Measurements from ENCODE around the gene MEFV.
"Not testable (repeated sequence)": the region's sequence is repeated elsewhere in the genome, so short reads cannot be mapped to it uniquely, and the experiment has no call there.

Gene MEFV

GRCh38 chr16:3274490-3274889, 18.1 kb upstream of the MEFV start:
- Histone ChIP-seq H3K79me2 (ENCODE audit: low read length) (no peaks in the 10 kb centered on the region), H3K27me3 (ENCODE audit: low read depth, low read length) (peaks cover 12% of the 10 kb centered on the region), H3K4me3 (ENCODE audit: low read length) (no peak overlapping the region), H3K4me2 (ENCODE audit: low read length) (peak overlapping the region; percentile 4; the same call in 1 of the 2 replicates), H2AFZ (ENCODE audit: low read depth, low read length) (no peak overlapping the region), H3K9me3 (ENCODE audit: insufficient read depth, low read length) (no peaks in the 10 kb centered on the region), H3K4me1 (ENCODE audit: low read length) (no peaks in the 10 kb centered on the region), H3K9ac (ENCODE audit: low read length) (no peak overlapping the region), H4K20me1 (ENCODE audit: insufficient read depth, low read length) (no peaks in the 10 kb centered on the region), H3K27ac (ENCODE audit: low read length) (no peak overlapping the region), H3K36me3 (replicated peaks; ENCODE audit: low read depth, low read length) (no peaks in the 10 kb centered on the region)
- TF ChIP-seq EZH2phosphoT487 (IDR thresholded peaks at IDR 0.05; ENCODE audit: low read depth), result no peak
- TF ChIP-seq CTCF (IDR thresholded peaks at IDR 0.05; ENCODE audit: low read depth, low read length), result no peak

- H3K9ac ChIP-seq (ENCODE audit: low read length); H4K20me1 ChIP-seq (ENCODE audit: insufficient read depth, low read length); H3K27ac ChIP-seq (ENCODE audit: low read length); H3K4me3 ChIP-seq (ENCODE audit: low read length); H3K79me2 ChIP-seq (ENCODE audit: low read length); H3K9me3 ChIP-seq (ENCODE audit: insufficient read depth, low read length); H2AFZ ChIP-seq (ENCODE audit: low read depth, low read length); H3K4me2 ChIP-seq (ENCODE audit: low read length); H3K36me3 ChIP-seq (replicated peaks; ENCODE audit: low read depth, low read length); H3K4me1 ChIP-seq (ENCODE audit: low read length); H3K27me3 ChIP-seq (ENCODE audit: low read depth, low read length): not testable (repeated sequence)
Measured at GRCh38 chr16:3271281-3271680, 14.8 kb upstream of the MEFV start.

DNA sequence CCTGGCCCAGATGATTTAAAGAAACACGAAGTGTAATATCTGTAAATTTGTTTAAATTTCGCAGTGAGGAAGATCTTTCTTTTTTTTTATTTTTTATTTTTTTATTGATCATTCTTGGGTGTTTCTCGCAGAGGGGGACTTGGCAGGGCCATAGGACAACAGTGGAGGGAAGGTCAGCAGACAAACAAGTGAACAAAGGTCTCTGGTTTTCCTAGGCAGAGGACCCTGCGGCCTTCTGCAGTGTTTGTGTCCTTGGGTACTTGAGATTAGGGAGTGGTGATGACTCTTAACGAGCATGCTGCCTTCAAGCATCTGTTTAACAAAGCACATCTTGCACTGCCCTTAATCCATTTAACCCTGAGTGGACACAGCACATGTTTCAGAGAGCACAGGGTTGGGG, 14.3 kb upstream of the MEFV start:
- not testable (repeated sequence) for H3K4me2 ChIP-seq (ENCODE audit: low read length); H3K9ac ChIP-seq (ENCODE audit: low read length); H3K27ac ChIP-seq (ENCODE audit: low read length); H3K79me2 ChIP-seq (ENCODE audit: low read length); H3K4me1 ChIP-seq (ENCODE audit: low read length); H3K27me3 ChIP-seq (ENCODE audit: low read depth, low read length); H3K36me3 ChIP-seq (replicated peaks; ENCODE audit: low read depth, low read length); H4K20me1 ChIP-seq (ENCODE audit: insufficient read depth, low read length); H2AFZ ChIP-seq (ENCODE audit: low read depth, low read length); H3K4me3 ChIP-seq (ENCODE audit: low read length); H3K9me3 ChIP-seq (ENCODE audit: insufficient read depth, low read length)

DNA sequence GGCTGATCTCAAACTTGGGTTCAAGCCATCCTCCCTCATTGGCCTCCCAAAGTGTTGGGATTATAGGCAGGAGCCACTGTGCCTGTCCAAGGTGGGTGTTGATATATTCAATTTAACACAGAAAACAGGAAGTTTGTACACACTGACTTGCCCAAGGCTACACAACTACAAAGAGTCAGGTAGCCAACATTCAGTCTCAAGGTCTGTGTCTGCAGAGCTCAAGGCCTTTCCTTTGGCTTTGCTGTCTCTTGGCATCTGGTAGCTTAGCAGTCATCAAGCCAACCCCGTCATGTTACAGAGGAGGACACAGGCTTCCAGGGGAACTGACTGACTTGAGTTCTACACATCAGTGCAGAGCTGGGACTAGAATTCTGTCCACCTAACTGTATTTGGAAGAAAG, 11.9 kb upstream of the MEFV start:
- Histone ChIP-seq H4K20me1 (ENCODE audit: insufficient read depth, low read length) (no peaks in the 10 kb centered on the region), H3K4me3 (ENCODE audit: low read length) (no peak overlapping the region), H3K27ac (ENCODE audit: low read length) (no peak overlapping the region), H3K36me3 (replicated peaks; ENCODE audit: low read depth, low read length) (no peaks in the 10 kb centered on the region), H3K9me3 (ENCODE audit: insufficient read depth, low read length) (no peaks in the 10 kb centered on the region), H3K4me2 (ENCODE audit: low read length) (no peak overlapping the region), H3K27me3 (ENCODE audit: low read depth, low read length) (no peaks in the 10 kb centered on the region), H3K9ac (ENCODE audit: low read length) (no peak overlapping the region), H3K79me2 (ENCODE audit: low read length) (0 out of 2 replicates have a peak, but pooled peaks cover 4% of the 10 kb centered on the region), H2AFZ (ENCODE audit: low read depth, low read length) (no peak overlapping the region), H3K4me1 (ENCODE audit: low read length) (peaks cover 4% of the 10 kb centered on the region)
- no peak for TF ChIP-seq EZH2phosphoT487 (IDR thresholded peaks at IDR 0.05; ENCODE audit: low read depth)
- no peak for TF ChIP-seq CTCF (IDR thresholded peaks at IDR 0.05; ENCODE audit: low read depth, low read length)

DNA sequence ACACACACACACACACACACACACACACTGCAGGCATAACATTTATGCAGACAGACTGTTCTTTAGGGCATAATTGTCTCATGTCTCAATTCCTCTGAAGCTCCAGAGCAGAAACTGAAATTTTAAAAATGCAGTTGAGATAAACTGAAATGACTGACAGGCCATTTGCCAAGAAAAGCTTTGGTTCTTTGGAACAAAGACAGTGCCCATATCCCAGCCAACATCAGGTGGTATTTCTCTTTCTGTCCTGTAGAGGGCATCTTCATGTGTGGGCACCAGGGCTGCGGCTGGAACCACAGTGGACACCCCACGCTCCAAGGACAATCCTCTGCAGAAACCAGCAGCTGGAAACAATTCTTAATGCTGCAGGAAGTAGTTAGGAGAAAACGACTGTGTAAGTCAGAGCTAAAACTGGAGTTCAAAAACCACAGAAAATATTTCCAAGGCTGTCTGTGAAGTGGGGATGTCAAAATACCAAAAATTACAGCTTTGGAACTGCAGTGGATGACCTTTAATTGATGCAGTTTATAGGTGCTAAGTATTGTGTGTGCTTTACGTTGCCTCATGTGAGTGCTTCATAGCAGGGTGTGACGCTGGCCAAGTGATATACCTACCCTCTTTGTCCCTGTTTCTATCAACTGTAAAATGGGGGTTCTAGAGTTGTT, 10.6 kb upstream of the MEFV start:
- Histone ChIP-seq H3K27me3 (ENCODE audit: low read depth, low read length) (no peaks in the 10 kb centered on the region), H3K36me3 (replicated peaks; ENCODE audit: low read depth, low read length) (no peaks in the 10 kb centered on the region), H3K79me2 (ENCODE audit: low read length) (0 out of 2 replicates have a peak, but pooled peaks cover 4% of the 10 kb centered on the region), H3K4me3 (ENCODE audit: low read length) (no peak overlapping the region), H4K20me1 (ENCODE audit: insufficient read depth, low read length) (no peaks in the 10 kb centered on the region), H3K9me3 (ENCODE audit: insufficient read depth, low read length) (no peaks in the 10 kb centered on the region), H3K4me2 (ENCODE audit: low read length) (no peak overlapping the region), H3K4me1 (ENCODE audit: low read length) (peaks cover 4% of the 10 kb centered on the region), H3K27ac (ENCODE audit: low read length) (no peak overlapping the region), H2AFZ (ENCODE audit: low read depth, low read length) (no peak overlapping the region), H3K9ac (ENCODE audit: low read length) (no peak overlapping the region)
- TF ChIP-seq CTCF (IDR thresholded peaks at IDR 0.05; ENCODE audit: low read depth, low read length) (peak; percentile 56), EZH2phosphoT487 (IDR thresholded peaks at IDR 0.05; ENCODE audit: low read depth) (no peak)
